AG09309 (cell line): ENCODE results near the gene MTLN.
A peak's percentile ranks its signal among the peaks of the same experiment; 100 is the strongest.
"Not testable (repeated sequence)": the region's sequence is repeated elsewhere in the genome, so short reads cannot be mapped to it uniquely, and the experiment has no call there.

Experiments
- DNase-seq: peaks from one replicate; pipeline ENCODE4 v3.0.0-alpha.2; 2010; ENCODE audit warnings: low read depth
- H3K4me3 ChIP-seq: 2 replicates; pipeline ENCODE4 v1.5.1; 2011; ENCODE audit warnings: mild to moderate bottlenecking, low read depth, low read length, moderate library complexity; ENCODE audit not compliant: control insufficient read depth
- TF ChIP-seq, protein P1 (sequence below): IDR thresholded peaks from 2 replicates; pipeline ENCODE4 v1.5.1; 2011; ENCODE audit warnings: mild to moderate bottlenecking, low read depth, low read length, inconsistent platforms; ENCODE audit not compliant: insufficient read depth, control insufficient read depth; ENCODE audit errors: missing control alignments

Gene MTLN

DNA sequence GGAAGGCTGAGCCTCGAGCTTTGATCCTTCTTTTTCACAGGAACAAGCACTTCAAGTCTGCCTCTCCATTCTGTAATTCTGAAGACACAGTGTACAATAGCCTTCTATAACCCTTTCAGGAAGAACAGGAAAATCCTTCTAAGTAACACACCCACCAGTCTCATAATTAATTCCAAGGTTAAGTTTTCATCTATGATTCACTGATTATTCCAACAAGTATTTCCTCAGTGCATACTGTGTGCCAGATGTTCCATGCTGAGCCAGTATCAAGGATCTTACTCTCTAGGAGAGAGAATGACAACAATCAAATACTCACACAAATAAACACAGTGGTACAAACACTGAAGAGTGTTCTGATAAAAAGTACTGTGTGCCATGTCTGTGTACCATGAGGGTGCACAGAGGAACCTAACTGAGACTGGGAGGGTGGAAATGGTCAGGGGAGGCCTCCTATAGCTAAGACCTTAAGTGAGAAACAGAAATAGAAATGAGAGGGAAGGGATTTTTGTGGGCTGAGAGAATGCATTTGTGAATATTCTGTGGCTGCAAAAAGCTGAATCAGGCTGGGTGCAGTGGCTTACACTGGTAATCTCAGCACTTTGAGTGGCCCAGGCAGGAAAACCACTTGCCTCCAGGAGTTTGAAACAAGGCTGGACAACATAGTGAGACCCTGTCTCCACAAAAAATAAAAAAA lies 7.3 kb upstream of the MTLN start:
- TF ChIP-seq, protein P1, sequence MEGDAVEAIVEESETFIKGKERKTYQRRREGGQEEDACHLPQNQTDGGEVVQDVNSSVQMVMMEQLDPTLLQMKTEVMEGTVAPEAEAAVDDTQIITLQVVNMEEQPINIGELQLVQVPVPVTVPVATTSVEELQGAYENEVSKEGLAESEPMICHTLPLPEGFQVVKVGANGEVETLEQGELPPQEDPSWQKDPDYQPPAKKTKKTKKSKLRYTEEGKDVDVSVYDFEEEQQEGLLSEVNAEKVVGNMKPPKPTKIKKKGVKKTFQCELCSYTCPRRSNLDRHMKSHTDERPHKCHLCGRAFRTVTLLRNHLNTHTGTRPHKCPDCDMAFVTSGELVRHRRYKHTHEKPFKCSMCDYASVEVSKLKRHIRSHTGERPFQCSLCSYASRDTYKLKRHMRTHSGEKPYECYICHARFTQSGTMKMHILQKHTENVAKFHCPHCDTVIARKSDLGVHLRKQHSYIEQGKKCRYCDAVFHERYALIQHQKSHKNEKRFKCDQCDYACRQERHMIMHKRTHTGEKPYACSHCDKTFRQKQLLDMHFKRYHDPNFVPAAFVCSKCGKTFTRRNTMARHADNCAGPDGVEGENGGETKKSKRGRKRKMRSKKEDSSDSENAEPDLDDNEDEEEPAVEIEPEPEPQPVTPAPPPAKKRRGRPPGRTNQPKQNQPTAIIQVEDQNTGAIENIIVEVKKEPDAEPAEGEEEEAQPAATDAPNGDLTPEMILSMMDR: no peak
- DNase-seq: peak; percentile 13
- no peak overlapping the region for H3K4me3 ChIP-seq

DNA sequence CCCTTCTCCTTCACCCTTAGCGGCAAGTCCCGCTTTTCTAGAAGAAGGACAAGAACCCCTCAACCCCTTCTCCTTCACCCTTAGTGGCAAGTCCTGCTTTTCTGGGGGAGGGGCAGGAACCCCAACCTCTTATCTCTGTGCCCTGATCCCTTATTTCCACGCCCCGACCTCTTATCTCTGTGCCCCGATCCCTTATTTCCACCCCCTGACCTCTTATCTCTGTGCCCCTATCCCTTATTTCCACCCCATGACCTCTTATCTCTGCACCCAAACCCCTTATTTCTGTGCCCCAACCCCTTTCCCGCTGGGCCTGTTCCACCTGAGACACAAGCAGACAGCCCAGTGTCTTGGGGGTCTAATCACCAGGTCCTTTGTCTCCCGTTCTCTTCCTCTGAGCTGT lies 6.5 kb upstream of the MTLN start:
- H3K4me3 ChIP-seq, DNase-seq: not testable (repeated sequence)

DNA sequence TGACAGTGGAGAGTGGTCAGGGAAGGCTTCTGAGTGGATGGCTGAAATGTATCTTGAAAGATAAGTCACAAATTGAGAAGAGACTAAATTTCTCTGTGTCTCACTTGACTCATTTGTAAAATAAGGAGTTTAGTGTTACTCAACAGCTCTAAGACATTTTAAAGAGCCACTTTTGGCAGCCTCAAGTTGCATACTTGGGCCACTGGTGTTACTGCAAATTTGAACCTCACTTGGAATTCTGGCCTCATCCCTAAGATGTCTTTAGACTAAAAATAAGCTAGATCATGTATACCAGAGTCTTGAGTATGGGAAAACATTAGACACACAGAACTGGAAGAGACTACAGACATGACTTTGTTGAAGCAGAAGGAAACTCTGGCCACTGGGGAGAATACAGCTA lies 4.5 kb upstream of the MTLN start:
- H3K4me3 ChIP-seq: no peak overlapping the region
- TF ChIP-seq, protein P1: no peak
- no peak for DNase-seq

DNA sequence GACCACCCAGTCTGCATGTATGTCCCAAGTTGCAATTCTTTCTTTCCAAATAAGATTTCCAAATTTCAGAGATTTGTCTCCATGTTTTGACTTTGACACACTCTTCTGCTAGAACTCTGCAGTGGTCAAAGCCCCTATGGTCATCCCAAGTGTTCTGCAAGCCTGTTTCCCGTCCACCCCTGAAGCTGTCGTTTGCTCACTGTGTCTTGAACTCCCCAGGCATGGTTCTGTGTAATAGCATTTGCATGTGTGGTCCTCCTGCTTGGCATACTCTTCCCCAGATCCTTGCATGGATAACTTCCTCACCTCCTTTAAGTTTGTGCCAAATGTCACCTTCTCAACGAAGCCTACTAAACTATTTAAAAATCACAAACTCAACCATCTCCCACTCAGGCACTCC lies 3.9 kb upstream of the MTLN start:
- TF ChIP-seq, protein P1: no peak
- no peak for DNase-seq
- H3K4me3 ChIP-seq: no peak overlapping the region

DNA sequence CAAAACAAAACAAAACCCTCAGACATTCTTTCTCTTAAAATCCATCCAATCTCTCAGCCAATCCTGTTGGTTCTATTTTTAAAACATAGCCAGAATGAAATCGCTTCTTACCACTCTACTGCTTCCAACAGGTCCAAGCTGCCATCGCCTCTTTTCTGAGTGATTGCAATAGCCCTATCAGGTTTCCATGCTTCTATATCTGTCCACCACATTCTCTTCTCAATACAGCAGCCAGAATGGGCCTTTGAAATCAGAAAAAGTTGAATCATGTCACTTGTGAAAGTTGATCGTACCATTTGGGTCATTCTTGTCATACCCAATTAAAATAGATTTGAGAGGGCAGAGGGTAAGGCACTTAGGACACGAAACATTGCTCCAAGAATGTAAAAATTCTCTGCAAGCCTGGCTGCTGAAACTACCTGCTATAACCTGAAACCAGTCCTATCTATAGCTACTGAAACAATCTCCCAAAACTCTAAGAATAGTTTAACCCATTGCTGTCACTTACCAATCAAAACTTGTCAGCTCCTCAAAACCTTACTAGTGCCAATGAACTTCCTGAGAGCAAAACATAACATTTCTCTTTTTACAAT lies 3.3 kb upstream of the MTLN start:
- TF ChIP-seq, protein P1: no peak
- no peak overlapping the region for H3K4me3 ChIP-seq
- no peak for DNase-seq

DNA sequence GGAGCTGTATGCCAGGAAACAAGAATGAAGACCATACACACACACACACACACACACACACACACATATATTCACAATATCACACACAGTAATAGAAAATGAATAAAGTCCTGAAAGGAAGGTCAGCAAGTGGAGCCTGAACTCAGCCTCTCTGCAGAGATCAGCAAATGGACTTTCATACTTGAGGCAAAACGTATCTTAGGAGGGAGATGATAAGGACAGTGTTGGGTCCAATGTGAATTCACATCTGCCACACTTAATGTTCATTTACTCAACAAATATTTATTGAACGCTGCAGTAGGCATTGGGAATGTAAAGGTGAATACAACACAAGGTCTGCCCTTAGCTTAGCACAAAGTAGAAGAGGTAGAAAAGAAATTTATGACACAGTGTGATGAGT lies 2.7 kb upstream of the MTLN start:
- H3K4me3 ChIP-seq: no peak overlapping the region
- TF ChIP-seq, protein P1: no peak
- no peak for DNase-seq

DNA sequence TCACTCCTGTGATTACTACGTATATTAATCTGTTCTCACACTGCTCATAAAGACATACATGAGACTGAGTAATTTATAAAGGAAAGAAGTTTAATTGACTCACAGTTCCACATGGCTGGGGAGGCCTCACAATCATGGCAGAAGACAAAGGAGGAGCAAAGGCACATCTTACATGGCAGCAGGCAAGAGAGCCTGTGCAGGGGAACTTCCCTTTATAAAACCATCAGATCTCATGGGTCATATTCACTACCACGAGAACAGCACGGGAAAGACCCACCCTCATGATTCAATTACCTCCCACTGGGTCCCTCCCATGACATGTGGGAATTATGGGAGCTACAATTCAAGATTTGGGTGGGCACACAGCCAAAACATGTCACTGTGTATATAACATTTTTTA lies 1.2 kb upstream of the MTLN start:
- not testable (repeated sequence) for H3K4me3 ChIP-seq, DNase-seq

DNA sequence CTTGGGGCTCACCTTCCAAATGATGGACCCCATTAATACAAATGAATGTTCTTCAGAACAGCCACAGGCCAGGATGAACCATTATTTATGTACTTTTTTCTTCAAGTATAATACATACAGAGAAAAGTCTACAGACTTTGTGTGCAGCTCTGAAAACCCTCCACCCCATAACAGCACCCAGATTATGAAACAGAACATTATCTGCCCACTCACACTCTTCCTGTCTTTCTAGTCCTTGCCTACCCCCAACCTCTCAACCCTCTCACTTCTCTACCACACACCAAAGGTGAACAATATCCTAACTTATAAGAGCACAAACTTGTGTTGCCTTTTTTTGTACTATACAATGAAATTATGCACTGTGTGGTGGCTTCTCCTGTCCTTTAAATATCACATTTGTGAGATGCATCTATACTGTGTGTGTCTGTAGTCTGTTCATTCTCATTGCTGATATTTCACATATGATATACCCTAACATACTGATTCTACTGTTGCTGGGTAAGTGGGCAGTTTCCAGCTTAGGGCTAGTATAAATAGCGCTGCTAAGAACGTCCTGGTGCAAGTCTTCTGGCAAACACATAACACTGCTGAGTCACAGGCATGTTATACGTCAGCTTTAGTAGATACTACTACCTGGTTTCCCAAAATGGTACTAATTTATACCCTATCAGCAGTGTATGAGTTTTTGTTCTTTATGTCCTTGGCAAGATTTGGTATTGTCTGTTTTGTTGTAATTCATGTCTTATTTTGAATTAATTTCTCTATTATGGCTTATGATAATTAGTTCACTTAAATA lies 6.5 kb downstream of the MTLN start:
- no peak for DNase-seq
- no peak overlapping the region for H3K4me3 ChIP-seq
- TF ChIP-seq, protein P1: no peak
